ENCODE measurements around the gene TRAK1. TPM values are rescaled to one million over a fixed set of nuclear protein-coding genes. Genes with fewer than 3 reads are reported as not detected.
A peak's percentile ranks its signal among the peaks of the same experiment; 100 is the strongest.

The TRAK1 gene
- total RNA-seq, 1 experiment from 2014 or later, result 41.0 TPM

DNA sequence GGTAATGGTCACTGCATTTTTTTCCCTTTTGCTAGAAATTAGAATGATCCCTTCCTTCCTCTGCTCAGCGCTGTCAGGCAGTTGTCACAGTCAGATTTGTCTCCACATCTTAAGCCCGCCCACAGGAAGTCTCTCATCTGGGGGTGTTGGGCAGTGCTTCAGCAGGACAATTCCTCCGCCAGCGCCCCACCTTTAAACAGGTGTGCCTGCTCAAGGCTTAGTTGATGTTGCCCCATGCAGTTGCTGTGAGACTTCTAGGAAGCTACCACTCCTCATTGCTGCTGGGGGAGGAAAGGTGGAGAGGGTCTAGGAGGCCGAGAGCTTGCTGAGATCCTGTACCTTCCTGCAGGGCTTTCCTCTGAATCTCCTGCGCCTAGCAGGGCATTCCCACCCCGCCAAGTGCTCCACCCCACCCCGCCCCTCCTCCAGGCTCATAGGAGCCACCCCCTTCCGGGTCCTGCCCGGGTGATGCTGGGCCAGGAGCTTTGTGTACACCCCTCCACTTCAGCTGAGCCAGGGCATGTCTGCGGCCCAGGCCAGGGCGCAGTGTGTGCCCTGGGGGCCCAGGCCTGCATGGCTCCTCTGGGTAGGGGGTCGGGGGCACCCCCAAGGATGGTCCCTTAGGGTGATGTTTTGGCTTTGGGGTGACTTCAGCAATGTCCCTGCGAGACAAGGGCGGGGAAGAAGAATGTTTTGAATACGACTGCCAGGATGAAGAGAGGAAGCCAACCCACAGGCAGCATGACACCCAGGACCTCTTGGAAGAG, 68.7 kb downstream of the TRAK1 start:
- no peaks in the 10 kb centered on the region for H3K36me3 Mint-ChIP-seq
- DNase-seq (ENCODE audit: low spot score), result peak; percentile 86
- POLR2A ChIA-PET, result interaction anchor here (0.6 to 1.2 kb wide), 4 partner anchors 10 to 15 kb away, joined by 3 to 8 read pairs (median 4); no protein-coding TSS in a partner anchor

DNA sequence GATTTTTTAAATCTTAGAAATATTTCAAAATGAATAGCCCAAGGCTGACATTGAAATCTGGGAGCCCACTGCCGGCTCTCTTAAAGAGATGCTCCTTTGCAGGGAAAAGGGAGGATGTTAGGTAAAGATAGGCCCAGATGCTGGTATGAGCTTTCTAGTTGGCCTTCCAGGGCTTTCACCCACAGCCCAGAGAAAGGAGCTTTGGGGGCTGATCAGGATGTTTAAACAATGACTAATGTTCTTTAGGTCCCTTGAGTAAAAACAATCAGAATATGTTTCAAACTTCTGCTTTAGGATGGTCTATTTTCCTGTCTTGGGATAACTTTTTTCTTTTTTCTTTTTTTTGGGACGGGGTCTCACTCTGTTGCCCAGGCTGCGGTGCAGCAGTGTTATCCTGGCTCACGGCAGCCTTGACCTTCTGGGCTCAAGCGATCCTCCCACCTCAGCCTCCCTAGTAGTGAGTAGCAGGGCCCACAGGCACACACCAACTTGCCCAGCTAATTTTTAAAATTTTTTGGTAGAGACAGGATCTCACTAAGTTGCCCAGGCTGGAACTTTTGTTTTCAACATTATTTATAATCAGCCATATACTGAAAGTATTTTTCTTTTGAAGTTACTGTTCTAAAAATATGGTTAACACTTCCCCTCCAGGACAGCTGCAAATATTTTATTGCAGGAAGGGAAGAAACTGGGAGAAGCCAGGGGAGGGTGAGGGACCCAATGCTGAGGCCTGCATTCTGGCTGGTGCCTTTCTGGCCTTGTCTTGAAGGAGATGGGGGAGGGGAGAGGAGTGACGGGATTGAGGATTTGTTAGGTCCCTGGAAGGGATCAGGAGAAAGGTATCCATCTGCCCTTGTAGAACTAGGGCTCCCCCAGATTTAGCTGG, 70.1 kb downstream of the TRAK1 start:
- no peak for DNase-seq (ENCODE audit: low spot score)
- ChIA-PET POLR2A (no interaction called here), CTCF (interaction anchor here (1.1 to 4.6 kb wide), 2 partner anchors 30 to 44 kb away, joined by 3 to 35 read pairs; no protein-coding TSS in a partner anchor)
- Mint-ChIP-seq H3K27me3 (ENCODE audit: low read depth) (no peaks in the 10 kb centered on the region), H3K27ac (no peak overlapping the region), H3K9me3 (no peaks in the 10 kb centered on the region), H3K36me3 (no peaks in the 10 kb centered on the region), H3K4me3 (peak overlapping the region; percentile 72), H3K4me1 (peaks cover 49% of the 10 kb centered on the region)
- ATAC-seq, result no peak
- TF ChIP-seq ZNF121 (CRISPR knock-in tag; IDR thresholded peaks at IDR 0.05), result peak; percentile 90
- TF ChIP-seq HMGA2 (CRISPR knock-in tag; IDR thresholded peaks at IDR 0.05), result no peak

More for the DNA sequence above, 68.7 kb downstream of the TRAK1 start:
- no peaks in the 10 kb centered on the region for H3K9me3 Mint-ChIP-seq
- CTCF ChIA-PET, result interaction anchor here (0.6 to 4.6 kb wide), 8 partner anchors 31 to 723 kb away, joined by 3 to 35 read pairs (median 6); no protein-coding TSS in a partner anchor
- H3K4me1 Mint-ChIP-seq, result peaks cover 41% of the 10 kb centered on the region
- peak overlapping the region; percentile 84 for H3K27ac Mint-ChIP-seq
- TF ChIP-seq, protein P1, sequence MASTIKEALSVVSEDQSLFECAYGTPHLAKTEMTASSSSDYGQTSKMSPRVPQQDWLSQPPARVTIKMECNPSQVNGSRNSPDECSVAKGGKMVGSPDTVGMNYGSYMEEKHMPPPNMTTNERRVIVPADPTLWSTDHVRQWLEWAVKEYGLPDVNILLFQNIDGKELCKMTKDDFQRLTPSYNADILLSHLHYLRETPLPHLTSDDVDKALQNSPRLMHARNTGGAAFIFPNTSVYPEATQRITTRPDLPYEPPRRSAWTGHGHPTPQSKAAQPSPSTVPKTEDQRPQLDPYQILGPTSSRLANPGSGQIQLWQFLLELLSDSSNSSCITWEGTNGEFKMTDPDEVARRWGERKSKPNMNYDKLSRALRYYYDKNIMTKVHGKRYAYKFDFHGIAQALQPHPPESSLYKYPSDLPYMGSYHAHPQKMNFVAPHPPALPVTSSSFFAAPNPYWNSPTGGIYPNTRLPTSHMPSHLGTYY (CRISPR knock-in tag; IDR thresholded peaks at IDR 0.05), result no peak
- TF ChIP-seq, protein P2, sequence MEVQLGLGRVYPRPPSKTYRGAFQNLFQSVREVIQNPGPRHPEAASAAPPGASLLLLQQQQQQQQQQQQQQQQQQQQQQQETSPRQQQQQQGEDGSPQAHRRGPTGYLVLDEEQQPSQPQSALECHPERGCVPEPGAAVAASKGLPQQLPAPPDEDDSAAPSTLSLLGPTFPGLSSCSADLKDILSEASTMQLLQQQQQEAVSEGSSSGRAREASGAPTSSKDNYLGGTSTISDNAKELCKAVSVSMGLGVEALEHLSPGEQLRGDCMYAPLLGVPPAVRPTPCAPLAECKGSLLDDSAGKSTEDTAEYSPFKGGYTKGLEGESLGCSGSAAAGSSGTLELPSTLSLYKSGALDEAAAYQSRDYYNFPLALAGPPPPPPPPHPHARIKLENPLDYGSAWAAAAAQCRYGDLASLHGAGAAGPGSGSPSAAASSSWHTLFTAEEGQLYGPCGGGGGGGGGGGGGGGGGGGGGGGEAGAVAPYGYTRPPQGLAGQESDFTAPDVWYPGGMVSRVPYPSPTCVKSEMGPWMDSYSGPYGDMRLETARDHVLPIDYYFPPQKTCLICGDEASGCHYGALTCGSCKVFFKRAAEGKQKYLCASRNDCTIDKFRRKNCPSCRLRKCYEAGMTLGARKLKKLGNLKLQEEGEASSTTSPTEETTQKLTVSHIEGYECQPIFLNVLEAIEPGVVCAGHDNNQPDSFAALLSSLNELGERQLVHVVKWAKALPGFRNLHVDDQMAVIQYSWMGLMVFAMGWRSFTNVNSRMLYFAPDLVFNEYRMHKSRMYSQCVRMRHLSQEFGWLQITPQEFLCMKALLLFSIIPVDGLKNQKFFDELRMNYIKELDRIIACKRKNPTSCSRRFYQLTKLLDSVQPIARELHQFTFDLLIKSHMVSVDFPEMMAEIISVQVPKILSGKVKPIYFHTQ (CRISPR knock-in tag; IDR thresholded peaks at IDR 0.05), result no peak
- TF ChIP-seq, protein P3, sequence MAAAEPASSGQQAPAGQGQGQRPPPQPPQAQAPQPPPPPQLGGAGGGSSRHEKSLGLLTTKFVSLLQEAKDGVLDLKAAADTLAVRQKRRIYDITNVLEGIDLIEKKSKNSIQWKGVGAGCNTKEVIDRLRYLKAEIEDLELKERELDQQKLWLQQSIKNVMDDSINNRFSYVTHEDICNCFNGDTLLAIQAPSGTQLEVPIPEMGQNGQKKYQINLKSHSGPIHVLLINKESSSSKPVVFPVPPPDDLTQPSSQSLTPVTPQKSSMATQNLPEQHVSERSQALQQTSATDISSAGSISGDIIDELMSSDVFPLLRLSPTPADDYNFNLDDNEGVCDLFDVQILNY (CRISPR knock-in tag; IDR thresholded peaks at IDR 0.05), result 0 out of 2 replicates have a peak, but pooled peaks have one; percentile 5
- 0 out of 2 replicates have a peak, but pooled peaks have one; percentile 24 for TF ChIP-seq ZNF423 (CRISPR knock-in tag; IDR thresholded peaks at IDR 0.05)
- 0 out of 2 replicates have a peak, but pooled peaks have one; percentile 36 for TF ChIP-seq ZNF671 (CRISPR knock-in tag; IDR thresholded peaks at IDR 0.05)
- peak; percentile 89 for TF ChIP-seq FOXK1 (CRISPR knock-in tag; IDR thresholded peaks at IDR 0.05)
- TF ChIP-seq SP1 (CRISPR knock-in tag; conservative IDR thresholded peaks at IDR 0.05), result peak; percentile 69; the same call in 1 of the 2 replicates
- peak; percentile 71; the same call in 1 of the 2 replicates for TF ChIP-seq FOXP1 (CRISPR knock-in tag; IDR thresholded peaks at IDR 0.05; ENCODE audit: borderline replicate concordance)
- H3K4me3 Mint-ChIP-seq, result peak overlapping the region; percentile 72
- no peaks in the 10 kb centered on the region for H3K27me3 Mint-ChIP-seq (ENCODE audit: low read depth)
- ATAC-seq, result peak; percentile 92

DNA sequence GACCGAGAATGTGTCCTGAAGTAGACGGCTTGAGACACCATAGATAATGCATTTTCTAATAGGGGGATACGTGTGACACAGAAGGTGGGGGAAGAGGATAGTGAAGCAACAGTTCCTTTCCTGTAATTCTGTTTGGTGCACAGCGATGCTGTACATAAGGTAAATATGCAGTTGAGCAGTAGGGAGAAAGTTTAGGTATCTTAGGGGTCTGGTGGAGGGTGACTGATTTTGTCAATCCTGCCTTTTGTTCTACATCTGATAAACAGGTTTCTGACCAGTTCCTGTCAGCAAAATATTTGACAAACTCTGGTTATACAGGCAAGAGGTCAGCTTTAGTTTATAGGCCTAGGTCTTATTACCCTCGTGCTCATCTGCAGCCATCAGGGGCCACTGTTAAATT, 71.3 kb downstream of the TRAK1 start:
- POLR2A ChIA-PET, result no interaction called here
- Mint-ChIP-seq H3K4me3 (no peak overlapping the region), H3K27ac (no peak overlapping the region)
- TF ChIP-seq, protein P4, sequence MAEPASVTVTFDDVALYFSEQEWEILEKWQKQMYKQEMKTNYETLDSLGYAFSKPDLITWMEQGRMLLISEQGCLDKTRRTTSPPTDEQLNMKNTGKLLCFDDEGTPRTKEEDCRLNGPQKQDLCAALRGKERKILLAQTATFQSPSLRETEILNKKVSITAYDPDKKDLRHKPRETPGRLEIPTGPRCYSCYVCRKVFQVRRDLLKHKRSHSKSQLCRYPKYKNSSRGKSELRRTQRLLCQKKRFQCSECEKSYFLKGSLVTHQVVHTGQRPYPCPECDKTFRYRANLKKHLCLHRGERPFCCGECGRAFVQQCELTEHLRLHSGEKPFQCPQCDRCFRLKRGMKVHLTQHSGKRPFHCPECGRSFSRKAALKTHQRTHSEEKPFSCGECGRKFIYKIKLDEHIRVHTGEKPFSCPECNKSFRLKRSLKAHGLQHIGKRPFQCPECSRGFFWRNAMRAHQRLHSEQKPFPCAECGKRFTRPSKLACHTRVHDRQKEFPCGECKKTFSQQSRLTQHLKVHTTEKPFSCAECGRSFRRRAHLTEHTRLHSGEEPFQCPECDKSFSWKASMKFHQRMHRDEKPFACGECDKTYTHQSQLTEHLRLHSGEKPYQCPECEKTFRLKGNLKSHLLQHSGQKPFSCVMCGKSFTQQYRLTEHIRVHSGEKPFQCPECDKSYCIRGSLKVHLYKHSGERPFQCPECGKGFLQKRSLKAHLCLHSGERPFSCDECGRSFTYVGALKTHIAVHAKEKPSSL (CRISPR knock-in tag; conservative IDR thresholded peaks at IDR 0.05), result no peak
- TF ChIP-seq, protein P5, sequence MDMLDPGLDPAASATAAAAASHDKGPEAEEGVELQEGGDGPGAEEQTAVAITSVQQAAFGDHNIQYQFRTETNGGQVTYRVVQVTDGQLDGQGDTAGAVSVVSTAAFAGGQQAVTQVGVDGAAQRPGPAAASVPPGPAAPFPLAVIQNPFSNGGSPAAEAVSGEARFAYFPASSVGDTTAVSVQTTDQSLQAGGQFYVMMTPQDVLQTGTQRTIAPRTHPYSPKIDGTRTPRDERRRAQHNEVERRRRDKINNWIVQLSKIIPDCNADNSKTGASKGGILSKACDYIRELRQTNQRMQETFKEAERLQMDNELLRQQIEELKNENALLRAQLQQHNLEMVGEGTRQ (CRISPR knock-in tag; IDR thresholded peaks at IDR 0.05), result no peak
- no peak for TF ChIP-seq RELA (CRISPR knock-in tag; IDR thresholded peaks at IDR 0.05; ENCODE audit: borderline replicate concordance)
- TF ChIP-seq MXD4 (CRISPR knock-in tag; IDR thresholded peaks at IDR 0.05; ENCODE audit: borderline replicate concordance), result no peak
- TF ChIP-seq TEAD1 (CRISPR knock-in tag; IDR thresholded peaks at IDR 0.05), result no peak
- TF ChIP-seq NR1H2 (CRISPR knock-in tag; IDR thresholded peaks at IDR 0.05), result no peak
- TF ChIP-seq, protein P6, sequence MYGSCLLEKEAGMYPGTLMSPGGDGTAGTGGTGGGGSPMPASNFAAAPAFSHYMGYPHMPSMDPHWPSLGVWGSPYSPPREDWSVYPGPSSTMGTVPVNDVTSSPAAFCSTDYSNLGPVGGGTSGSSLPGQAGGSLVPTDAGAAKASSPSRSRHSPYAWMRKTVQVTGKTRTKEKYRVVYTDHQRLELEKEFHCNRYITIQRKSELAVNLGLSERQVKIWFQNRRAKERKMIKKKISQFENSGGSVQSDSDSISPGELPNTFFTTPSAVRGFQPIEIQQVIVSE (CRISPR knock-in tag; IDR thresholded peaks at IDR 0.05; ENCODE audit: borderline replicate concordance), result no peak
- TF ChIP-seq HMGA2 (CRISPR knock-in tag; IDR thresholded peaks at IDR 0.05), result no peak
- no peak for TF ChIP-seq MYBL2 (CRISPR knock-in tag; IDR thresholded peaks at IDR 0.05)
- TF ChIP-seq TP53 (CRISPR knock-in tag; IDR thresholded peaks at IDR 0.05), result no peak

More for the DNA sequence above, 71.3 kb downstream of the TRAK1 start:
- DNase-seq (ENCODE audit: low spot score) (no peak), ATAC-seq (no peak)
- H3K36me3 Mint-ChIP-seq, result no peaks in the 10 kb centered on the region
- H3K4me1 Mint-ChIP-seq, result peaks cover 49% of the 10 kb centered on the region
- H3K27me3 Mint-ChIP-seq (ENCODE audit: low read depth), result no peaks in the 10 kb centered on the region
- no peaks in the 10 kb centered on the region for H3K9me3 Mint-ChIP-seq
- CTCF ChIA-PET, result interaction anchor here (4.6 kb wide), 1 partner anchor 28 kb away, joined by 35 read pairs; no protein-coding TSS in a partner anchor
